Measurements from ENCODE around the gene FGD1.

Gene FGD1

GRCh38 chrX:54483946-54484345 lies 12.1 kb downstream of the FGD1 start:
- no peak for ATAC-seq (ENCODE audit: low read depth)
- no peak overlapping the region for H3K27ac ChIP-seq (ENCODE audit: poor library complexity, severe bottlenecking)
- H3K4me1 ChIP-seq (ENCODE audit: insufficient read depth, poor library complexity, severe bottlenecking) = no peaks in the 10 kb centered on the region
- no peaks in the 10 kb centered on the region for H3K9me3 ChIP-seq (ENCODE audit: severe bottlenecking)
- H3K4me3 ChIP-seq (ENCODE audit: severe bottlenecking) = no peak overlapping the region
- no peaks in the 10 kb centered on the region for H3K36me3 ChIP-seq (ENCODE audit: low read depth)
- DNase-seq (ENCODE audit: low spot score) = no peak
- TF ChIP-seq CTCF (IDR thresholded peaks at IDR 0.05; ENCODE audit: poor library complexity, severe bottlenecking) = no peak
- H3K27me3 ChIP-seq (ENCODE audit: insufficient read depth, poor library complexity, severe bottlenecking) = no peaks in the 10 kb centered on the region

- Histone ChIP-seq H3K4me1 (ENCODE audit: insufficient read depth, poor library complexity, severe bottlenecking) (no peaks in the 10 kb centered on the region), H3K27ac (ENCODE audit: poor library complexity, severe bottlenecking) (no peak overlapping the region)
- no peak for DNase-seq (ENCODE audit: low spot score)
These were observed 13.0 kb downstream of the FGD1 start for GRCh38 chrX:54482839-54483593.

GRCh38 chrX:54479136-54480111 lies 16.6 kb downstream of the FGD1 start:
- DNase-seq (ENCODE audit: low spot score) = no peak
- no peaks in the 10 kb centered on the region for H3K9me3 ChIP-seq (ENCODE audit: severe bottlenecking)
- no peak for TF ChIP-seq CTCF (IDR thresholded peaks at IDR 0.05; ENCODE audit: poor library complexity, severe bottlenecking)
- no peak overlapping the region for H3K4me3 ChIP-seq (ENCODE audit: severe bottlenecking)
- H3K27me3 ChIP-seq (ENCODE audit: insufficient read depth, poor library complexity, severe bottlenecking) = no peaks in the 10 kb centered on the region
- ATAC-seq (ENCODE audit: low read depth) = no peak
- H3K36me3 ChIP-seq (ENCODE audit: low read depth) = no peaks in the 10 kb centered on the region
- H3K27ac ChIP-seq (ENCODE audit: poor library complexity, severe bottlenecking) = no peak overlapping the region
- no peaks in the 10 kb centered on the region for H3K4me1 ChIP-seq (ENCODE audit: insufficient read depth, poor library complexity, severe bottlenecking)

More at GRCh38 chrX:54482839-54483593, 13.0 kb downstream of the FGD1 start:
- no peak for ATAC-seq (ENCODE audit: low read depth)
- Histone ChIP-seq H3K27me3 (ENCODE audit: insufficient read depth, poor library complexity, severe bottlenecking) (no peaks in the 10 kb centered on the region), H3K9me3 (ENCODE audit: severe bottlenecking) (no peaks in the 10 kb centered on the region), H3K4me3 (ENCODE audit: severe bottlenecking) (no peak overlapping the region), H3K36me3 (ENCODE audit: low read depth) (no peaks in the 10 kb centered on the region)
- TF ChIP-seq CTCF (IDR thresholded peaks at IDR 0.05; ENCODE audit: poor library complexity, severe bottlenecking) = no peak

GRCh38 chrX:54473993-54474859 lies 21.8 kb downstream of the FGD1 start:
- Histone ChIP-seq H3K9me3 (ENCODE audit: severe bottlenecking) (no peaks in the 10 kb centered on the region), H3K4me3 (ENCODE audit: severe bottlenecking) (peak overlapping the region; percentile 26), H3K27me3 (ENCODE audit: insufficient read depth, poor library complexity, severe bottlenecking) (no peaks in the 10 kb centered on the region), H3K36me3 (ENCODE audit: low read depth) (0 out of 2 replicates have a peak, but pooled peaks cover 4% of the 10 kb centered on the region), H3K27ac (ENCODE audit: poor library complexity, severe bottlenecking) (peak overlapping the region; percentile 27), H3K4me1 (ENCODE audit: insufficient read depth, poor library complexity, severe bottlenecking) (no peaks in the 10 kb centered on the region)
- TF ChIP-seq CTCF (IDR thresholded peaks at IDR 0.05; ENCODE audit: poor library complexity, severe bottlenecking) = no peak
- DNase-seq (ENCODE audit: low spot score) (peak; percentile 79), ATAC-seq (ENCODE audit: low read depth) (peak; percentile 100)

Measured in RWPE2 (cell line).